H1 (cell line): ENCODE measurements around the gene WFDC12. TPM values are rescaled to one million over a fixed set of nuclear protein-coding genes. Genes with fewer than 3 reads are reported as not detected.
"Not testable (repeated sequence)": the region's sequence is repeated elsewhere in the genome, so short reads cannot be mapped to it uniquely, and the experiment has no call there.

Experiments
- CTCF ChIA-PET: fragments of 300-600 bp; sonication (Branson Sonifier 250); formaldehyde crosslinking; loops from one replicate; lab custom pipeline; 2021; ENCODE audit not compliant: partially characterized antibody; lab: Charles Lee
- POLR2A ChIA-PET: fragments of 300-600 bp; sonication (Branson Sonifier 250); formaldehyde crosslinking; loops from one replicate; lab custom pipeline; 2021; ENCODE audit warnings: inconsistent platforms; ENCODE audit not compliant: partially characterized antibody; lab: Charles Lee
- DNase-seq, 2 experiments: peaks; one replicate each; pipeline versions ENCODE4 v3.0.0 to v3.0.0-alpha.2; 2010 to 2022; ENCODE audit warnings: low spot score in 2 of 2, low read depth in 1 of 2, mixed read lengths in 1 of 2
- FAIRE-seq: peaks from 2 replicates; lab custom pipeline; 2011; peaks lifted over from hg19 to GRCh38; lab: Jason Lieb, UNC
- H2AFZ ChIP-seq: 2 replicates; pipeline ENCODE4 v1.8.1; 2012; ENCODE audit warnings: low read length, inconsistent platforms
- H2AK5ac ChIP-seq: 2 replicates; pipeline ENCODE4 v1.6.1; 2013; ENCODE audit warnings: low read depth, low read length
- H2BK120ac ChIP-seq: replicated peaks from 2 replicates; pipeline ENCODE3; 2013; ENCODE audit warnings: low read depth, low read length, inconsistent platforms
- H2BK12ac ChIP-seq: 2 replicates; pipeline ENCODE4 v1.6.1; 2013; ENCODE audit warnings: low read depth, low read length
- H2BK15ac ChIP-seq: 2 replicates; pipeline ENCODE4 v1.6.1; 2013; ENCODE audit warnings: low read length
- H2BK20ac ChIP-seq: 2 replicates; pipeline ENCODE4 v1.6.1; 2013; ENCODE audit warnings: low read length
- H2BK5ac ChIP-seq: 2 replicates; pipeline ENCODE4 v1.6.1; 2013; ENCODE audit warnings: low read depth, low read length
- H3K14ac ChIP-seq: 2 replicates; pipeline ENCODE4 v1.6.1; 2013; ENCODE audit warnings: inconsistent platforms; ENCODE audit not compliant: insufficient read length
- H3K18ac ChIP-seq: 2 replicates; pipeline ENCODE4 v1.6.1; 2013; ENCODE audit warnings: low read length; ENCODE audit errors: extremely low read depth
- H3K23ac ChIP-seq: 2 replicates; pipeline ENCODE4 v1.6.1; 2013; ENCODE audit warnings: inconsistent platforms; ENCODE audit not compliant: insufficient read length
- H3K23me2 ChIP-seq: 2 replicates; pipeline ENCODE4 v1.6.1; 2013; ENCODE audit warnings: low read depth, low read length
- H3K27ac ChIP-seq: 2 replicates; pipeline ENCODE4 v1.6.1; 2011; ENCODE audit warnings: low read depth, low read length, inconsistent platforms
- H3K27me3 ChIP-seq, 4 experiments: replicated peaks in 1 of 4; 1 replicate in 1 of 4; 2 replicates in 3 of 4; pipeline versions ENCODE4 v1.6.1 to v1.8.1; 2011 to 2013; ENCODE audit warnings: low read length in 3 of 4, mild to moderate bottlenecking in 3 of 4, inconsistent platforms in 2 of 4, mixed read lengths in 2 of 4, moderate library complexity in 1 of 4; ENCODE audit not compliant: control insufficient read depth in 3 of 4, insufficient read depth in 3 of 4; ENCODE audit errors: extremely low read depth in 1 of 4
- H3K36me3 ChIP-seq, 4 experiments: 2 replicates each; pipeline versions ENCODE4 v1.6.1 to v1.8.1; 2011 to 2013; ENCODE audit warnings: mild to moderate bottlenecking in 4 of 4, low read length in 3 of 4, moderate library complexity in 2 of 4, control low read depth in 1 of 4, inconsistent platforms in 1 of 4; ENCODE audit not compliant: insufficient read depth in 4 of 4, control insufficient read depth in 2 of 4
- H3K4ac ChIP-seq: replicated peaks from 2 replicates; pipeline ENCODE3; 2013; ENCODE audit warnings: low read length, low read depth, mixed read lengths, inconsistent platforms; ENCODE audit not compliant: insufficient read length
- H3K4me1 ChIP-seq, 4 experiments: replicated peaks in 1 of 4; 1 replicate in 1 of 4; 2 replicates in 3 of 4; pipeline versions ENCODE4 v1.6.1 to v1.8.1; 2011 to 2013; ENCODE audit warnings: low read length in 3 of 4, inconsistent platforms in 2 of 4, mixed read lengths in 1 of 4; ENCODE audit not compliant: insufficient read depth in 4 of 4, control insufficient read depth in 3 of 4
- H3K4me2 ChIP-seq, 2 experiments: 2 replicates each; pipeline versions ENCODE4 v1.6.1 to v1.8.1; 2011 to 2013; ENCODE audit warnings: low read depth in 2 of 2, low read length in 2 of 2, control low read depth in 1 of 2, inconsistent platforms in 1 of 2, mild to moderate bottlenecking in 1 of 2; ENCODE audit not compliant: insufficient read depth in 1 of 2
- H3K4me3 ChIP-seq, 4 experiments: fragments of 200-600, 300-600 bp in 1 of 4; sonication (generic), shearing (Covaris generic), sonication (Bioruptor Twin) in 1 of 4; 2 replicates each; pipeline versions ENCODE4 v1.5.1 to v1.8.1; 2011 to 2016; ENCODE audit warnings: low read length in 4 of 4, low read depth in 3 of 4, control low read depth in 2 of 4, inconsistent platforms in 2 of 4, mild to moderate bottlenecking in 2 of 4, mixed read lengths in 1 of 4, moderate library complexity in 1 of 4; ENCODE audit not compliant: insufficient read depth in 2 of 4; ENCODE audit errors: extremely low read depth in 1 of 4
- H3K56ac ChIP-seq: replicated peaks from 2 replicates; pipeline ENCODE3; 2013; ENCODE audit warnings: low read depth, mild to moderate bottlenecking, mixed read lengths, low read length, inconsistent platforms; ENCODE audit not compliant: insufficient read length
- H3K79me1 ChIP-seq: 2 replicates; pipeline ENCODE4 v1.6.1; 2013; ENCODE audit warnings: low read depth, low read length, control low read depth
- H3K79me2 ChIP-seq, 2 experiments: 2 replicates each; pipeline versions ENCODE4 v1.6.1 to v1.8.1; 2012 to 2013; ENCODE audit warnings: low read length in 2 of 2, mild to moderate bottlenecking in 2 of 2, inconsistent platforms in 1 of 2; ENCODE audit not compliant: insufficient read depth in 2 of 2, control insufficient read depth in 1 of 2
- H3K9ac ChIP-seq, 4 experiments: replicated peaks in 1 of 4; 1 replicate in 1 of 4; 2 replicates in 3 of 4; pipeline versions ENCODE4 v1.6.1 to v1.8.1; 2011 to 2013; ENCODE audit warnings: low read depth in 3 of 4, low read length in 3 of 4, control low read depth in 2 of 4, mild to moderate bottlenecking in 2 of 4, moderate library complexity in 2 of 4, inconsistent platforms in 1 of 4; ENCODE audit errors: extremely low read depth in 1 of 4
- H3K9me3 ChIP-seq, 2 experiments: 2 replicates each; pipeline versions ENCODE4 v1.6.1 to v1.8.1; 2012 to 2013; ENCODE audit warnings: mild to moderate bottlenecking in 2 of 2, moderate library complexity in 2 of 2, control low read depth in 1 of 2, inconsistent platforms in 1 of 2, low read depth in 1 of 2, low read length in 1 of 2, mixed read lengths in 1 of 2; ENCODE audit not compliant: insufficient read depth in 2 of 2
- H4K20me1 ChIP-seq, 2 experiments: replicated peaks in 1 of 2; 2 replicates each; pipeline versions ENCODE3 to v1.8.1; 2011 to 2013; ENCODE audit warnings: inconsistent platforms in 2 of 2, low read length in 2 of 2, mild to moderate bottlenecking in 1 of 2; ENCODE audit not compliant: insufficient read depth in 2 of 2, control insufficient read depth in 1 of 2
- H4K5ac ChIP-seq: 2 replicates; pipeline ENCODE4 v1.6.1; 2013; ENCODE audit warnings: low read length, low read depth, mixed read lengths, inconsistent platforms; ENCODE audit not compliant: insufficient read length
- H4K8ac ChIP-seq: 2 replicates; pipeline ENCODE4 v1.8.0; 2013; ENCODE audit warnings: mild to moderate bottlenecking, moderate library complexity, low read length, inconsistent platforms; ENCODE audit not compliant: insufficient read depth; ENCODE audit errors: extremely low read depth
- H4K91ac ChIP-seq: replicated peaks from 2 replicates; pipeline ENCODE3; 2013; ENCODE audit warnings: low read length, mixed read lengths, inconsistent platforms; ENCODE audit not compliant: insufficient read length
- WGBS, 2 experiments: shearing (Covaris generic) in 1 of 2; methylation state at CpG; one replicate each; pipeline versions ENCODE4 v1.1.6 to v1.1.7; 2013 to 2015; ENCODE audit warnings: low lambda C conversion rate in 2 of 2, mixed read lengths in 2 of 2, inconsistent platforms in 1 of 2, low coverage in 1 of 2, missing lambda C conversion rate in 1 of 2; ENCODE audit not compliant: insufficient replicate concordance in 2 of 2, insufficient coverage in 1 of 2, insufficient read length in 1 of 2; ENCODE audit errors: extremely low coverage in 1 of 2, missing lambda C conversion rate in 1 of 2; 5-methylcytosine and 5-hydroxymethylcytosine counted together
- polyA plus RNA-seq, 7 experiments: library from polyadenylated mRNA; depleted of rRNA in 3 of 7; stranded (reverse) in 5 of 7; unstranded in 2 of 7; fragments of >200 nt in 5 of 7; fragments of 200-250 nt in 2 of 7; gene quantifications; 1 replicate in 5 of 7; 2 replicates in 1 of 7; 4 replicates in 1 of 7; pipeline versions ENCODE4 v1.2.1 to v1.2.3, GENCODE V29; 2011 to 2013; ENCODE audit warnings: missing spikeins in 2 of 7, mixed read lengths in 2 of 7
- total RNA-seq: library from RNA; stranded (reverse); fragmentation: NEBNext Ultra II Directional; extraction: Animal tissue kit (Norgen Biotek cat#: 25700); gene quantifications from 2 replicates; pipeline ENCODE4 v1.2.1, GENCODE V29; 2021

WFDC12 gene
- total and polyA plus RNA-seq, 2 of the 8 experiments (the other 6 are each of a cell fraction or from before 2014, with no cell fraction given), result not detected

DNA sequence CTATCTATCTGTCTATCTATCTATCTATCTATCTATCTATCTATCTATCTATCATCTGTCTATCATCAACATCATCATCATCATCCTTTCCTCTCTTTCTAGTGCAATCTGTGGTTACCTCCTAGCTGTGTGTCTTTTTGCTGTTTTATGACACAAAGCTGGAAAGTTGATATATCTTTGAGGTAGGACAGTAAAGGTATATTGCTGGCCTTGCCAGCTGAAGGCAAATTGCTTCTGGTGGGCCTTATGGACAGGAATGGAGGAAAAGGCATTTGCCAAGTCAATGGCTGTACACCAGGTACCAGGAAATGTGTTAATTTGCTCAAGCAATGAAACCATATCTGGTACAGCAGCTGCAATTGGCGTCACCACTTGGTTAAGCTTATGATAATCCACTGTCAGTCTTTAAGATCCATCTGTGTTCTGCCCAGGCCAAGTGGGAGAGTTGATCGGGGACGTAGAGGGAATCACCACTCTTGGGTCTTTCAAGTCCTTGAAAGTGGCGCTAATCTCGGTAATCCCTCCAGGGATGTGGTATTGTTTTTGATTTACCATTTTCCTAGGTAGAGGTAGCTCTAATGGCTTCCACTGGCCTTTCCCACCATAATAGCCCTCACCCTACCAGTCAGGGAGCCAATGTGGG lies 15.6 kb upstream of the WFDC12 start:
- H3K36me3 ChIP-seq, H4K5ac ChIP-seq, H3K79me2 ChIP-seq, H3K4me1 ChIP-seq, H3K23me2 ChIP-seq, DNase-seq, H3K27ac ChIP-seq, H3K56ac ChIP-seq, H3K23ac ChIP-seq, H3K4ac ChIP-seq, H2BK12ac ChIP-seq, H3K18ac ChIP-seq, H3K9ac ChIP-seq, H3K27me3 ChIP-seq, H3K4me2 ChIP-seq, H4K8ac ChIP-seq, H2AFZ ChIP-seq, H3K9me3 ChIP-seq, H3K4me3 ChIP-seq, H2AK5ac ChIP-seq, H2BK15ac ChIP-seq, POLR2A ChIA-PET, H2BK120ac ChIP-seq, H3K79me1 ChIP-seq, H3K14ac ChIP-seq, H4K91ac ChIP-seq, H2BK20ac ChIP-seq, H4K20me1 ChIP-seq, H2BK5ac ChIP-seq, FAIRE-seq: not testable (repeated sequence)
- CTCF ChIA-PET, result interaction anchor here (0.7 to 3.7 kb wide), 32 partner anchors 9 to 172 kb away, joined by 3 to 63 read pairs (median 10); partner anchors contain the start of genes SEMG1, SEMG2, WFDC12 and WFDC5
- 90% methylated on average over 5 of the region's 5 CpGs; no CpG with 5 or more reads in 1 of the 2 experiments for WGBS, 2 experiments
